Mesenchymal stem cell (in vitro differentiated cells and primary cell): ENCODE measurements around the gene CD300LB.

ENCODE experiments used
- DNase-seq: peaks from one replicate; pipeline ENCODE4 v3.0.0-alpha.2; 2013
- H2AFZ ChIP-seq: one replicate; pipeline ENCODE4 v1.6.1; 2013; ENCODE audit warnings: low read depth, mild to moderate bottlenecking, control low read depth, inconsistent platforms, low read length, moderate library complexity
- H2AK5ac ChIP-seq: 2 replicates; pipeline ENCODE4 v1.6.1; 2013; ENCODE audit warnings: low read length, moderate library complexity, mild to moderate bottlenecking, inconsistent platforms; ENCODE audit not compliant: severe bottlenecking
- H2BK120ac ChIP-seq: one replicate; pipeline ENCODE4 v1.6.1; 2013; ENCODE audit warnings: low read depth, mild to moderate bottlenecking, inconsistent platforms, low read length, moderate library complexity
- H2BK12ac ChIP-seq, 2 experiments: one replicate each; pipeline ENCODE4 v1.6.1; 2013; ENCODE audit warnings: inconsistent platforms in 2 of 2, low read length in 2 of 2, mild to moderate bottlenecking in 2 of 2, moderate library complexity in 2 of 2, control low read depth in 1 of 2
- H2BK15ac ChIP-seq: one replicate; pipeline ENCODE4 v1.6.1; 2013; ENCODE audit warnings: mild to moderate bottlenecking, low read depth, inconsistent platforms; ENCODE audit not compliant: poor library complexity, severe bottlenecking
- H2BK5ac ChIP-seq: 2 replicates; pipeline ENCODE4 v1.6.1; 2013; ENCODE audit warnings: low read depth, mild to moderate bottlenecking, low read length, control low read depth, inconsistent platforms; ENCODE audit not compliant: poor library complexity, severe bottlenecking
- H3K14ac ChIP-seq, 2 experiments: one replicate each; pipeline ENCODE4 v1.6.1; 2013; ENCODE audit warnings: inconsistent platforms in 2 of 2, low read length in 2 of 2, control low read depth in 1 of 2, mild to moderate bottlenecking in 1 of 2, moderate library complexity in 1 of 2
- H3K18ac ChIP-seq, 2 experiments: one replicate each; pipeline ENCODE4 v1.6.1; 2013; ENCODE audit warnings: inconsistent platforms in 2 of 2, low read length in 2 of 2, control low read depth in 1 of 2, low read depth in 1 of 2, mild to moderate bottlenecking in 1 of 2
- H3K23ac ChIP-seq, 2 experiments: one replicate each; pipeline ENCODE4 v1.6.1; 2013; ENCODE audit warnings: inconsistent platforms in 2 of 2, low read length in 2 of 2, mild to moderate bottlenecking in 2 of 2, moderate library complexity in 2 of 2, control low read depth in 1 of 2
- H3K27ac ChIP-seq: 2 replicates; pipeline ENCODE4 v1.5.1; 2013; ENCODE audit warnings: mild to moderate bottlenecking, moderate library complexity, low read length, control low read depth, inconsistent platforms; ENCODE audit not compliant: poor library complexity, severe bottlenecking
- H3K27me3 ChIP-seq, 2 experiments: 2 replicates each; pipeline versions ENCODE4 v1.6.1 to v1.7.0; 2013; ENCODE audit warnings: low read length in 2 of 2, mild to moderate bottlenecking in 2 of 2, moderate library complexity in 2 of 2, control low read depth in 1 of 2, inconsistent platforms in 1 of 2; ENCODE audit not compliant: control insufficient read depth in 1 of 2, insufficient read depth in 1 of 2
- H3K36me3 ChIP-seq, 2 experiments: 2 replicates each; pipeline versions ENCODE4 v1.6.1 to v1.7.0; 2013; ENCODE audit warnings: low read length in 2 of 2, control low read depth in 1 of 2, inconsistent platforms in 1 of 2, low read depth in 1 of 2, mild to moderate bottlenecking in 1 of 2; ENCODE audit not compliant: insufficient read depth in 2 of 2, control insufficient read depth in 1 of 2
- H3K4ac ChIP-seq, 2 experiments: one replicate each; pipeline ENCODE4 v1.6.1; 2013; ENCODE audit warnings: inconsistent platforms in 2 of 2, low read length in 2 of 2, mild to moderate bottlenecking in 2 of 2, moderate library complexity in 2 of 2, control low read depth in 1 of 2, low read depth in 1 of 2
- H3K4me1 ChIP-seq: 2 replicates; pipeline ENCODE4 v1.6.1; 2013; ENCODE audit warnings: low read depth, low read length, control low read depth; ENCODE audit not compliant: control insufficient read depth, insufficient read depth
- H3K4me2 ChIP-seq: 2 replicates; pipeline ENCODE4 v1.6.1; 2013; ENCODE audit warnings: low read length, mild to moderate bottlenecking, inconsistent platforms; ENCODE audit not compliant: poor library complexity, severe bottlenecking
- H3K4me3 ChIP-seq, 2 experiments: 2 replicates each; pipeline versions ENCODE4 v1.5.1 to v1.7.0; 2013; ENCODE audit warnings: low read length in 2 of 2, mild to moderate bottlenecking in 2 of 2, control low read depth in 1 of 2, low read depth in 1 of 2; ENCODE audit not compliant: insufficient read depth in 1 of 2
- H3K79me1 ChIP-seq: replicated peaks from 2 replicates; pipeline ENCODE4 v1.6.1; 2013; ENCODE audit warnings: mild to moderate bottlenecking, control low read depth, low read length, inconsistent platforms; ENCODE audit not compliant: poor library complexity, severe bottlenecking
- H3K9ac ChIP-seq: 2 replicates; pipeline ENCODE4 v1.7.0; 2013; ENCODE audit warnings: mild to moderate bottlenecking, low read length, moderate library complexity
- H3K9me3 ChIP-seq: 2 replicates; pipeline ENCODE4 v1.7.0; 2013; ENCODE audit warnings: mild to moderate bottlenecking, low read length; ENCODE audit not compliant: control insufficient read depth
- H4K8ac ChIP-seq: one replicate; pipeline ENCODE4 v1.6.1; 2013; ENCODE audit warnings: inconsistent platforms, mild to moderate bottlenecking, low read length, moderate library complexity
- H4K91ac ChIP-seq: one replicate; pipeline ENCODE4 v1.6.1; 2013; ENCODE audit warnings: mild to moderate bottlenecking, low read length, inconsistent platforms
- WGBS: methylation state at CpG from one replicate; pipeline ENCODE4 v1.1.7; 2013; ENCODE audit warnings: mixed read lengths; 5-methylcytosine and 5-hydroxymethylcytosine counted together

Gene CD300LB

GRCh38 chr17:74536890-74537289 is 5.6 kb upstream of the CD300LB start:
- no peak overlapping the region for H3K23ac ChIP-seq

GRCh38 chr17:74532115-74532514 is 840 bp upstream of the CD300LB start:
- Histone ChIP-seq H3K79me1 (no peaks in the 10 kb centered on the region), H2BK12ac (no peak overlapping the region), H3K9ac (no peak overlapping the region), H4K8ac (no peak overlapping the region), H2BK15ac (no peak overlapping the region), H3K18ac (no peak overlapping the region), H3K27ac (no peak overlapping the region), H3K4ac (no peak overlapping the region), H3K4me1 (no peaks in the 10 kb centered on the region), H3K27me3 (peaks cover 0 to 45% of the 10 kb centered on the region in 2 experiments), H3K23ac (no peak overlapping the region), H3K36me3 (no peaks in the 10 kb centered on the region), H3K4me3 (no peak overlapping the region), H2BK5ac (no peak overlapping the region), H3K9me3 (peaks cover 4% of the 10 kb centered on the region), H2AK5ac (no peak overlapping the region), H3K14ac (no peak overlapping the region), H2BK120ac (no peak overlapping the region), H3K4me2 (no peak overlapping the region), H4K91ac (no peak overlapping the region), H2AFZ (no peak overlapping the region)
- WGBS, result 70% methylated on average over 8 of the region's 10 CpGs
- no peak for DNase-seq

More at GRCh38 chr17:74536890-74537289, 5.6 kb upstream of the CD300LB start:
- no peak overlapping the region for H3K4ac ChIP-seq
- H3K79me1 ChIP-seq, result no peaks in the 10 kb centered on the region
- H3K27me3 ChIP-seq, result peaks cover 9 to 68% of the 10 kb centered on the region in 2 experiments
- no peak overlapping the region for H3K4me3 ChIP-seq
- H3K9ac ChIP-seq, result no peak overlapping the region
- no peak overlapping the region for H3K4me2 ChIP-seq
- H2BK5ac ChIP-seq, result no peak overlapping the region
- no peak overlapping the region for H2AFZ ChIP-seq
- no peak for DNase-seq
- H2AK5ac ChIP-seq, result no peak overlapping the region
- no peak overlapping the region for H2BK120ac ChIP-seq
- H3K9me3 ChIP-seq, result no peaks in the 10 kb centered on the region
- no peaks in the 10 kb centered on the region for H3K4me1 ChIP-seq
- H3K18ac ChIP-seq, result no peak overlapping the region
- H3K27ac ChIP-seq, result no peak overlapping the region
- H3K36me3 ChIP-seq, result no peaks in the 10 kb centered on the region
- H4K91ac ChIP-seq, result no peak overlapping the region
- WGBS, result 68% methylated on average over 3 of the region's 3 CpGs
- H4K8ac ChIP-seq, result no peak overlapping the region
- no peak overlapping the region for H3K14ac ChIP-seq
- no peak overlapping the region for H2BK12ac ChIP-seq
- no peak overlapping the region for H2BK15ac ChIP-seq

DNA sequence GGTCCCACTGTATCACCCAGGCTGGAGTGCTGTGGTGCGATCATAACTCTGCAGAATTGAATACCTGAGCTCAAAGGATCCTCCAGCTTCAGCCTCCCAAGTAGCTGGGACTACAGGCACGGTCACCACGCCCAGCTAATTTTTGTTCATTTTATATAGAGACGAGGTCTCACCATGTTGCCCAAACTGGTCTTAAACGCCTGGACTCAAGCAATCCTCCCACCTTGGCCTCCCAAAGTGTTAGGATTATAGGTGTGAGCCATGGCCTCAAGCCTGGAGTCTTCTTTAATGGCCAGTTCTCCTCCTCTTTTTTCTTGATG is 484 bp downstream of the CD300LB start:
- Histone ChIP-seq H2BK15ac (no peak overlapping the region), H3K14ac (no peak overlapping the region), H2BK120ac (no peak overlapping the region), H3K27ac (no peak overlapping the region), H3K4me2 (no peak overlapping the region), H3K27me3 (peaks cover 0 to 38% of the 10 kb centered on the region in 2 experiments), H2AK5ac (no peak overlapping the region), H3K36me3 (no peaks in the 10 kb centered on the region), H3K4ac (no peak overlapping the region), H2BK12ac (no peak overlapping the region), H3K79me1 (no peaks in the 10 kb centered on the region), H3K9me3 (peaks cover 5% of the 10 kb centered on the region), H2BK5ac (no peak overlapping the region), H4K8ac (no peak overlapping the region), H3K9ac (no peak overlapping the region), H3K18ac (no peak overlapping the region), H4K91ac (no peak overlapping the region), H3K4me3 (no peak overlapping the region), H2AFZ (no peak overlapping the region), H3K4me1 (no peaks in the 10 kb centered on the region), H3K23ac (no peak overlapping the region)
- WGBS, result 60% methylated on average over 5 of the region's 5 CpGs
- no peak for DNase-seq

GRCh38 chr17:74529243-74529642 is 2.0 kb downstream of the CD300LB start:
- H3K36me3 ChIP-seq, result no peaks in the 10 kb centered on the region
- H3K79me1 ChIP-seq, result no peaks in the 10 kb centered on the region
- H3K9me3 ChIP-seq, result peaks cover 5% of the 10 kb centered on the region
- no peak overlapping the region for H3K14ac ChIP-seq
- no peak overlapping the region for H2BK120ac ChIP-seq
- WGBS, result 81% methylated on average over 5 of the region's 5 CpGs
- no peak overlapping the region for H2BK12ac ChIP-seq
- no peak overlapping the region for H3K23ac ChIP-seq
- DNase-seq, result no peak
- no peak overlapping the region for H3K4me2 ChIP-seq
- no peak overlapping the region for H3K9ac ChIP-seq
- H2AK5ac ChIP-seq, result no peak overlapping the region
- no peak overlapping the region for H2AFZ ChIP-seq
- no peak overlapping the region for H3K4ac ChIP-seq
- no peaks in the 10 kb centered on the region for H3K4me1 ChIP-seq
- H3K27ac ChIP-seq, result no peak overlapping the region
- H3K18ac ChIP-seq, result no peak overlapping the region
- H2BK15ac ChIP-seq, result no peak overlapping the region
- no peak overlapping the region for H3K4me3 ChIP-seq
- peaks cover 0 to 36% of the 10 kb centered on the region in 2 experiments for H3K27me3 ChIP-seq
- H4K8ac ChIP-seq, result no peak overlapping the region
- H2BK5ac ChIP-seq, result no peak overlapping the region
- H4K91ac ChIP-seq, result no peak overlapping the region
